HAP-1 (cell line): ENCODE results near the gene C1orf52.

Experiments
- DNase-seq, 2 experiments: peaks; one replicate each; pipeline ENCODE4 v3.0.0-alpha.2; 2016 to 2020; ENCODE audit warnings: low spot score in 2 of 2
- H3K27me3 ChIP-seq: fragments of 250-450 bp; sonication (Bioruptor Pico); 2 replicates; pipeline ENCODE4 v1.5.1; 2020; ENCODE audit warnings: low read depth, mild to moderate bottlenecking, moderate library complexity
- H3K36me3 ChIP-seq: fragments of 250-450 bp; sonication (Bioruptor Pico); replicated peaks from 2 replicates; pipeline ENCODE4 v1.5.1; 2020; ENCODE audit warnings: mild to moderate bottlenecking
- H3K4me1 ChIP-seq: fragments of 250-450 bp; sonication (Bioruptor Pico); 2 replicates; pipeline ENCODE4 v1.5.1; 2020; ENCODE audit warnings: mild to moderate bottlenecking
- H3K4me3 ChIP-seq: fragments of 250-450 bp; sonication (Bioruptor Pico); 2 replicates; pipeline ENCODE4 v1.5.1; 2020; ENCODE audit warnings: mild to moderate bottlenecking, moderate library complexity
- H3K9me3 ChIP-seq: fragments of 250-450 bp; sonication (Bioruptor Pico); 2 replicates; pipeline ENCODE4 v1.5.1; 2020; ENCODE audit warnings: mild to moderate bottlenecking, moderate library complexity
- in situ Hi-C: fragments of 300-500 bp; cut with MboI; formaldehyde crosslinking; loops from 3 replicates; pipeline ENCODE4 v1.14.3; 2020; ENCODE audit warnings: low sequenced_read_pairs, inconsistent platforms, mixed read lengths

Gene C1orf52

GRCh38 chr1:85289848-85290335 lies 30.4 kb upstream of the C1orf52 start:
- DNase-seq: no peak
- no peaks in the 10 kb centered on the region for H3K4me1 ChIP-seq
- no peak overlapping the region for H3K4me3 ChIP-seq
- H3K9me3 ChIP-seq: no peaks in the 10 kb centered on the region
- H3K36me3 ChIP-seq: no peaks in the 10 kb centered on the region
- in situ Hi-C loops: no loop called here
- H3K27me3 ChIP-seq: no peaks in the 10 kb centered on the region

GRCh38 chr1:85289207-85289847 lies 29.9 kb upstream of the C1orf52 start:
- DNase-seq: no peak
- Histone ChIP-seq H3K36me3 (no peaks in the 10 kb centered on the region), H3K27me3 (no peaks in the 10 kb centered on the region), H3K4me1 (no peaks in the 10 kb centered on the region), H3K4me3 (no peak overlapping the region), H3K9me3 (no peaks in the 10 kb centered on the region)
- in situ Hi-C loops: no loop called here

GRCh38 chr1:85284202-85284601 lies 24.7 kb upstream of the C1orf52 start:
- no peaks in the 10 kb centered on the region; the same call in 1 of the 2 replicates for H3K4me1 ChIP-seq
- no peak for DNase-seq
- in situ Hi-C loops: no loop called here
- H3K36me3 ChIP-seq: no peaks in the 10 kb centered on the region
- no peaks in the 10 kb centered on the region for H3K9me3 ChIP-seq
- no peaks in the 10 kb centered on the region for H3K27me3 ChIP-seq
- H3K4me3 ChIP-seq: no peak overlapping the region

- Histone ChIP-seq H3K4me3 (no peak overlapping the region), H3K9me3 (no peaks in the 10 kb centered on the region), H3K27me3 (no peaks in the 10 kb centered on the region), H3K36me3 (no peaks in the 10 kb centered on the region), H3K4me1 (no peaks in the 10 kb centered on the region; the same call in 1 of the 2 replicates)
- DNase-seq: peak in 1 of 2 experiments; percentile 40
- in situ Hi-C loops: no loop called here
Observed at GRCh38 chr1:85283475-85284199, 24.2 kb upstream of the C1orf52 start.

- peak in 1 of 2 experiments; percentile 19 for DNase-seq
- no peaks in the 10 kb centered on the region for H3K9me3 ChIP-seq
Observed at GRCh38 chr1:85282424-85282823, 23.0 kb upstream of the C1orf52 start.

GRCh38 chr1:85280636-85281035 lies 21.2 kb upstream of the C1orf52 start:
- no peaks in the 10 kb centered on the region; the same call in 1 of the 2 replicates for H3K36me3 ChIP-seq
- no peaks in the 10 kb centered on the region for H3K9me3 ChIP-seq
- no peak for DNase-seq
- H3K4me1 ChIP-seq: peaks cover 2% of the 10 kb centered on the region; the same call in 1 of the 2 replicates
- H3K27me3 ChIP-seq: no peaks in the 10 kb centered on the region
- H3K4me3 ChIP-seq: no peak overlapping the region
- in situ Hi-C loops: no loop called here

More at GRCh38 chr1:85282424-85282823, 23.0 kb upstream of the C1orf52 start:
- Histone ChIP-seq H3K4me1 (no peaks in the 10 kb centered on the region; the same call in 1 of the 2 replicates), H3K4me3 (no peak overlapping the region), H3K27me3 (no peaks in the 10 kb centered on the region), H3K36me3 (no peaks in the 10 kb centered on the region)
- in situ Hi-C loops: no loop called here

GRCh38 chr1:85279458-85280080 lies 20.1 kb upstream of the C1orf52 start:
- Histone ChIP-seq H3K4me3 (no peak overlapping the region), H3K27me3 (no peaks in the 10 kb centered on the region)

GRCh38 chr1:85278853-85279314 lies 19.4 kb upstream of the C1orf52 start:
- no peak for DNase-seq
- Histone ChIP-seq H3K9me3 (no peaks in the 10 kb centered on the region), H3K27me3 (no peaks in the 10 kb centered on the region), H3K36me3 (no peaks in the 10 kb centered on the region; the same call in 1 of the 2 replicates), H3K4me1 (peaks cover 18% of the 10 kb centered on the region), H3K4me3 (no peak overlapping the region)
- in situ Hi-C loops: no loop called here

More at GRCh38 chr1:85279458-85280080, 20.1 kb upstream of the C1orf52 start:
- DNase-seq: no peak
- H3K4me1 ChIP-seq: peaks cover 12% of the 10 kb centered on the region
- no peaks in the 10 kb centered on the region; the same call in 1 of the 2 replicates for H3K36me3 ChIP-seq
- in situ Hi-C loops: no loop called here
- H3K9me3 ChIP-seq: no peaks in the 10 kb centered on the region

- in situ Hi-C loops: no loop called here
- Histone ChIP-seq H3K27me3 (no peaks in the 10 kb centered on the region), H3K9me3 (no peaks in the 10 kb centered on the region), H3K4me1 (peaks cover 18% of the 10 kb centered on the region), H3K36me3 (no peaks in the 10 kb centered on the region; the same call in 1 of the 2 replicates), H3K4me3 (no peak overlapping the region)
- DNase-seq: no peak
Observed at GRCh38 chr1:85277802-85278201, 18.3 kb upstream of the C1orf52 start.

- Histone ChIP-seq H3K36me3 (no peaks in the 10 kb centered on the region; the same call in 1 of the 2 replicates), H3K4me3 (peak overlapping the region; percentile 94), H3K9me3 (no peaks in the 10 kb centered on the region), H3K4me1 (peaks cover 18% of the 10 kb centered on the region), H3K27me3 (no peaks in the 10 kb centered on the region)
- in situ Hi-C loops: no loop called here
- no peak for DNase-seq
Observed at GRCh38 chr1:85276978-85277639, 17.6 kb upstream of the C1orf52 start.

- Histone ChIP-seq H3K27me3 (no peaks in the 10 kb centered on the region), H3K4me3 (peak within 1 kb of the TSS; percentile 94), H3K9me3 (no peaks in the 10 kb centered on the region), H3K4me1 (peaks cover 18% of the 10 kb centered on the region), H3K36me3 (no peaks in the 10 kb centered on the region; the same call in 1 of the 2 replicates)
- in situ Hi-C loops: no loop called here
- DNase-seq: peak; percentile 97 to 98
Observed at GRCh38 chr1:85276215-85276977, 16.9 kb upstream of the C1orf52 start, which contains the start of gene BCL10. BCL10 (minus strand) TSS chr1:85276632; CDS start chr1:85276352, 280 bp downstream.

- Histone ChIP-seq H3K27me3 (no peaks in the 10 kb centered on the region), H3K4me1 (peaks cover 18% of the 10 kb centered on the region), H3K9me3 (no peaks in the 10 kb centered on the region), H3K4me3 (peak overlapping the region; percentile 94), H3K36me3 (peaks cover 4% of the 10 kb centered on the region)
- no peak for DNase-seq
- in situ Hi-C loops: no loop called here
Observed at GRCh38 chr1:85275701-85276214, 16.3 kb upstream of the C1orf52 start.
